OCI-LY7 (cell line): ENCODE results near the gene MACROD2. TPM values are rescaled to one million over a fixed set of nuclear protein-coding genes. Genes with fewer than 3 reads are reported as not detected.

Experiments used
- BruUV-seq: library from RNA; stranded (reverse); fragments of 400-500 nt; replicated peaks from 2 replicates; lab custom pipeline; 2021; lab: Mats Ljungman, UMichigan
- CTCF ChIA-PET: fragments of 300-600 bp; sonication (Branson Sonifier 250); formaldehyde crosslinking; loops from one replicate; lab custom pipeline; 2022; ENCODE audit warnings: antibody characterized with exemption; ENCODE audit not compliant: unreplicated experiment; lab: Charles Lee
- POLR2A ChIA-PET: fragments of 300-600 bp; sonication (Branson Sonifier 250); formaldehyde crosslinking; loops from one replicate; lab custom pipeline; 2022; ENCODE audit warnings: antibody characterized with exemption; lab: Charles Lee
- DNase-seq: peaks from one replicate; pipeline ENCODE4 v3.0.0-alpha.2; 2015; ENCODE audit warnings: low spot score
- H2AFZ ChIP-seq: fragments of 200-600 bp; sonication (generic), shearing (Covaris generic); 2 replicates; pipeline ENCODE4 v1.6.1; 2014; ENCODE audit warnings: mild to moderate bottlenecking, antibody characterized with exemption, low read length, moderate library complexity
- H3K27ac ChIP-seq: fragments of 200-600 bp; sonication (generic); 2 replicates; pipeline ENCODE4 v1.5.1; 2014; ENCODE audit warnings: mixed run types, low read depth, mild to moderate bottlenecking, moderate library complexity, low read length, inconsistent platforms; ENCODE audit not compliant: poor library complexity, severe bottlenecking
- H3K36me3 ChIP-seq: fragments of 200-600 bp; sonication (generic); 2 replicates; pipeline ENCODE4 v1.6.1; 2014; ENCODE audit warnings: mild to moderate bottlenecking, antibody characterized with exemption, low read length, moderate library complexity, mixed read lengths; ENCODE audit not compliant: insufficient read depth
- H3K4me1 ChIP-seq: fragments of 200-600 bp; sonication (generic); 2 replicates; pipeline ENCODE4 v1.5.1; 2014; ENCODE audit warnings: mild to moderate bottlenecking, low read length; ENCODE audit not compliant: insufficient read depth, poor library complexity, severe bottlenecking
- H3K4me2 ChIP-seq: fragments of 200-600 bp; sonication (generic); 2 replicates; pipeline ENCODE4 v1.6.1; 2014; ENCODE audit warnings: mild to moderate bottlenecking, low read length
- H3K4me3 ChIP-seq: fragments of 200-600 bp; sonication (generic); 2 replicates; pipeline ENCODE4 v1.5.1; 2014; ENCODE audit warnings: mild to moderate bottlenecking, low read depth, low read length; ENCODE audit not compliant: poor library complexity, severe bottlenecking
- H3K79me2 ChIP-seq: fragments of 200-600 bp; sonication (generic); 2 replicates; pipeline ENCODE4 v1.6.1; 2016; ENCODE audit warnings: low read depth, mild to moderate bottlenecking, low read length, moderate library complexity, mixed read lengths; ENCODE audit not compliant: insufficient read depth
- H3K9me2 ChIP-seq: fragments of 200-600 bp; sonication (generic); 2 replicates; pipeline ENCODE4 v1.6.1; 2016; ENCODE audit warnings: mild to moderate bottlenecking, low read length, mixed read lengths; ENCODE audit not compliant: insufficient read depth
- H3K9me3 ChIP-seq: fragments of 200-600 bp; sonication (generic); 2 replicates; pipeline ENCODE4 v1.6.1; 2014; ENCODE audit warnings: mild to moderate bottlenecking, mixed run types, low read length, mixed read lengths
- H4K20me1 ChIP-seq: fragments of 200-600 bp; sonication (generic); 2 replicates; pipeline ENCODE4 v1.6.1; 2014; ENCODE audit warnings: mild to moderate bottlenecking, antibody characterized with exemption, low read length, moderate library complexity, mixed read lengths; ENCODE audit not compliant: insufficient read depth
- EZH2phosphoT487 ChIP-seq: fragments of 200-600 bp; sonication (generic); IDR thresholded peaks from 2 replicates; pipeline ENCODE4 v1.6.1; 2018; ENCODE audit warnings: low read depth, borderline replicate concordance, mild to moderate bottlenecking, mixed run types, antibody characterized with exemption, low read length, moderate library complexity, mixed read lengths
- intact Hi-C: fragments of 100-400 bp; cut with micrococcal nuclease; formaldehyde crosslinking; loops from one replicate; pipeline ENCODE4 v1.10.0; 2022; ENCODE audit not compliant: unreplicated experiment
- total RNA-seq, 2 experiments: library from RNA; depleted of rRNA in 1 of 2; stranded (reverse); fragments of >200 nt in 1 of 2; shearing (Covaris generic) in 1 of 2; gene quantifications; 2 replicates each; pipeline ENCODE4 v1.2.3, GENCODE V29; 2014 to 2022
- TF ChIP-seq, protein P1 (sequence below): fragments of 200-600 bp; sonication (generic); conservative IDR thresholded peaks from 2 replicates; pipeline ENCODE4 v1.5.1; 2014; ENCODE audit warnings: mild to moderate bottlenecking, antibody characterized with exemption, low read length, moderate library complexity, mixed read lengths

MACROD2 gene
- total RNA-seq, 2 experiments from 2014 or later: 0.09 to 4.5 TPM

DNA sequence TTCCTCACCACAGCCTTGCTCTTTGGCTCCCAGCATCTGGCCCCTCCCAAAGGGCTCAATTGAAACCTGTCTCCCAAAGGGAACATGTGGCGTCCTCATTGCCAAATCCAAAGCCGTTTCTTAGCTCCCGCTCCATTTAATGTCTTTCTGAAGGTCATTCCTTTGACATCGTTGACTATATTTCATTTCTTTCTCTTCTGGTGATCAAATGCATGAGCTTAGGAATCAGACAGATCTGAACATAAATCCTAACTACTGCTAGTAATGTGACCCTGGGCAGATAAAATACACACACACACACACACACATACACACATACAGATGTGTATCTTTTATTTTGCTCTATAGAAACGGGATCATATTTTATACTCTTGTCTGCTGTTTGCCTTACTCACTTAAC is 1306.8 kb downstream of the MACROD2 start:
- no TSS peak for BruUV-seq
- H3K9me3 ChIP-seq: no peaks in the 10 kb centered on the region
- no peak overlapping the region for H3K4me2 ChIP-seq
- intact Hi-C loops: no loop called here
- TF ChIP-seq EZH2phosphoT487: no peak
- TF ChIP-seq, protein P1, sequence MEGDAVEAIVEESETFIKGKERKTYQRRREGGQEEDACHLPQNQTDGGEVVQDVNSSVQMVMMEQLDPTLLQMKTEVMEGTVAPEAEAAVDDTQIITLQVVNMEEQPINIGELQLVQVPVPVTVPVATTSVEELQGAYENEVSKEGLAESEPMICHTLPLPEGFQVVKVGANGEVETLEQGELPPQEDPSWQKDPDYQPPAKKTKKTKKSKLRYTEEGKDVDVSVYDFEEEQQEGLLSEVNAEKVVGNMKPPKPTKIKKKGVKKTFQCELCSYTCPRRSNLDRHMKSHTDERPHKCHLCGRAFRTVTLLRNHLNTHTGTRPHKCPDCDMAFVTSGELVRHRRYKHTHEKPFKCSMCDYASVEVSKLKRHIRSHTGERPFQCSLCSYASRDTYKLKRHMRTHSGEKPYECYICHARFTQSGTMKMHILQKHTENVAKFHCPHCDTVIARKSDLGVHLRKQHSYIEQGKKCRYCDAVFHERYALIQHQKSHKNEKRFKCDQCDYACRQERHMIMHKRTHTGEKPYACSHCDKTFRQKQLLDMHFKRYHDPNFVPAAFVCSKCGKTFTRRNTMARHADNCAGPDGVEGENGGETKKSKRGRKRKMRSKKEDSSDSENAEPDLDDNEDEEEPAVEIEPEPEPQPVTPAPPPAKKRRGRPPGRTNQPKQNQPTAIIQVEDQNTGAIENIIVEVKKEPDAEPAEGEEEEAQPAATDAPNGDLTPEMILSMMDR: no peak
- no peaks in the 10 kb centered on the region for H3K4me1 ChIP-seq
- no peak overlapping the region for H2AFZ ChIP-seq
- H3K36me3 ChIP-seq: no peaks in the 10 kb centered on the region
- H3K79me2 ChIP-seq: no peaks in the 10 kb centered on the region
- no peak overlapping the region for H3K4me3 ChIP-seq
- CTCF ChIA-PET: no interaction called here
- no peaks in the 10 kb centered on the region for H4K20me1 ChIP-seq
- no peak for DNase-seq
- H3K9me2 ChIP-seq: no peaks in the 10 kb centered on the region
- H3K27ac ChIP-seq: no peak overlapping the region
- POLR2A ChIA-PET: no interaction called here

GRCh38 chr20:15310361-15310760 is 1315.0 kb downstream of the MACROD2 start:
- H3K36me3 ChIP-seq: no peaks in the 10 kb centered on the region
- no peak for TF ChIP-seq EZH2phosphoT487
- TF ChIP-seq, protein P1: no peak
- no TSS peak for BruUV-seq
- DNase-seq: no peak
- ChIA-PET CTCF (no interaction called here), POLR2A (no interaction called here)
- H3K4me1 ChIP-seq: no peaks in the 10 kb centered on the region
- H3K9me3 ChIP-seq: no peaks in the 10 kb centered on the region
- intact Hi-C loops: no loop called here
- H2AFZ ChIP-seq: no peak overlapping the region
- no peak overlapping the region for H3K4me3 ChIP-seq
- no peak overlapping the region for H3K4me2 ChIP-seq
- no peaks in the 10 kb centered on the region for H3K79me2 ChIP-seq
- no peak overlapping the region for H3K27ac ChIP-seq
- H4K20me1 ChIP-seq: no peaks in the 10 kb centered on the region
- no peaks in the 10 kb centered on the region for H3K9me2 ChIP-seq

DNA sequence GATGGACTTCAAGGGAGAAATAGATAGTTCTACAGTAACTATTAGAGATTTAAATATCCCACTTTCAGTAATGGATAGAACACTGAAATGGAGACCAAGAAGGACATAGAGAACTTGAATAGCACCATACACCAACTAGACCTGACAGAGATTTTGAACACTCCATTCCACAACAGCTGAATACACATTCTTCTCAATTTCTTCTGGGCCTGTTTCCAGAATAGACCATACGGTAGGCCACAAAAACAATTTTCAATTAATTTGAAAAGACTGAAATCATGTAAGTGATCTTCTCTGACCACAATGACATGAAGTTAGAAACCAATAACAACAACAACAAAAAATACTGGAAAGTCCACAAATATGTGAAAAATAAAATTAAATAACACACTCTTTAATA is 1321.2 kb downstream of the MACROD2 start:
- no peaks in the 10 kb centered on the region for H4K20me1 ChIP-seq
- H3K27ac ChIP-seq: no peak overlapping the region
- H2AFZ ChIP-seq: no peak overlapping the region
- no peaks in the 10 kb centered on the region for H3K9me3 ChIP-seq
- H3K4me2 ChIP-seq: no peak overlapping the region
- no peak for DNase-seq
- no peaks in the 10 kb centered on the region for H3K79me2 ChIP-seq
- no TSS peak for BruUV-seq
- no peak overlapping the region for H3K4me3 ChIP-seq
- ChIA-PET POLR2A (no interaction called here), CTCF (no interaction called here)
- intact Hi-C loops: no loop called here
- H3K36me3 ChIP-seq: no peaks in the 10 kb centered on the region
- TF ChIP-seq, protein P1: no peak
- no peak for TF ChIP-seq EZH2phosphoT487
- H3K9me2 ChIP-seq: no peaks in the 10 kb centered on the region
- no peaks in the 10 kb centered on the region for H3K4me1 ChIP-seq
